Pancreas (tissue), 10 donors: Measurements from ENCODE around the gene GPSM1. TPM values are rescaled to one million over a fixed set of nuclear protein-coding genes. Genes with fewer than 3 reads are reported as not detected.

Source experiments
- ATAC-seq, 4 donors: fragments of 200-7000 bp; cut with Tn5 transposase; one replicate each; pipeline versions ENCODE4 v1.8.0 to v1.9.1; 2020; ENCODE audit warnings: mild to moderate bottlenecking in 4 of 4, moderate library complexity in 4 of 4
- DNase-seq, 6 donors: peaks; one replicate each; pipeline ENCODE4 v3.0.0-alpha.2; 2020
- FAIRE-seq: peaks from 2 replicates; lab custom pipeline; 2012; peaks lifted over from hg19 to GRCh38; lab: Jason Lieb, UNC
- H3K27ac ChIP-seq, 4 donors: fragments of 200-600 bp; sonication (generic); 1 replicate in 3 of 4; 2 replicates in 1 of 4; pipeline versions ENCODE4 v1.5.0 to v1.8.0; 2020
- H3K27me3 ChIP-seq, 4 donors: fragments of 200-600 bp; one replicate each; pipeline ENCODE4 v1.8.0; 2021
- H3K36me3 ChIP-seq, 3 donors: fragments of 200-600 bp; sonication (generic) in 1 of 3; one replicate each; pipeline versions ENCODE4 v1.5.0 to v1.8.0; 2020 to 2021
- H3K4me1 ChIP-seq, 3 donors: fragments of 200-600 bp; one replicate each; pipeline ENCODE4 v1.8.0; 2021
- H3K4me3 ChIP-seq, 4 donors: fragments of 200-600 bp; sonication (generic) in 2 of 4; one replicate each; pipeline versions ENCODE4 v1.5.0 to v1.8.0; 2020 to 2021
- H3K9me3 ChIP-seq, 4 donors: fragments of 200-600 bp; one replicate each; pipeline ENCODE4 v1.8.0; 2021
- CTCF ChIP-seq, 4 donors: fragments of 200-600 bp; sonication (generic) in 3 of 4; IDR thresholded peaks; one replicate each; pipeline versions ENCODE4 v1.5.0 to v1.8.0; 2021; ENCODE audit warnings: antibody characterized with exemption in 4 of 4
- WGBS, 2 donors: extraction: QIAGEN DNeasy Blood & Tissue Kit; methylation state at CpG; one replicate each; pipeline ENCODE4 v1.1.7; 2013; 5-methylcytosine and 5-hydroxymethylcytosine counted together
- intact Hi-C, 3 donors: fragments of 100-400 bp; cut with DNase I; formaldehyde crosslinking; loops; one replicate each; pipeline versions ENCODE4 v1.11.1 to v1.14.2; 2022
- polyA plus RNA-seq, 2 donors: library from polyadenylated mRNA; stranded (reverse); fragments of 200-250 nt; gene quantifications; one replicate each; pipeline ENCODE4 v1.2.3, GENCODE V29; 2013
- total RNA-seq, 6 donors: library from RNA; stranded (reverse); fragmentation: NEBNext Ultra II Directional in 4 of 6; extraction: Animal tissue kit (Norgen Biotek cat#: 25700) in 4 of 6; gene quantifications; one replicate each; pipeline versions ENCODE4 v1.2.1 to v1.2.4, GENCODE V29; 2021 to 2023
- donor health status: healthy with polysubstance abuse.
- donor health status: DM: no; HTN: no; CAD: no; lungs with moderate emphysema.
- donor health status: DM: no; HTN: no; CAD: no.
- donor health status: control.
- donor health status: control.
- donor health status: Bipolar disorder and iron deficiency.
- donor health status: DM: yes; HTN: yes; CAD: no.
- donor health status: DM: no; HTN: no; CAD: no.
- donor health status: DM: no; HTN: no; CAD: no.
- donor health status: DM: yes; HTN: yes; CAD: no.

The GPSM1 gene
- total and polyA plus RNA-seq, 8 donors = 6.8 to 54.4 (median 12.6) TPM

GRCh38 chr9:136358888-136359287, 31.5 kb downstream of the GPSM1 start:
- 78 to 83% methylated on average over 2 of the region's 2 CpGs for WGBS, 2 donors
- DNase-seq (no peak), FAIRE-seq (no peak), ATAC-seq (no peak)
- intact Hi-C loops = no loop called here
- Histone ChIP-seq H3K27ac (no peak overlapping the region), H3K9me3 (no peaks in the 10 kb centered on the region), H3K4me3 (no peak overlapping the region), H3K4me1 (peaks cover 0 to 6% (median 5%) of the 10 kb centered on the region in 3 donors), H3K27me3 (no peaks in the 10 kb centered on the region), H3K36me3 (no peaks in the 10 kb centered on the region)
- no peak for TF ChIP-seq CTCF (IDR thresholded peaks at IDR 0.05)

- Histone ChIP-seq H3K36me3 (no peaks in the 10 kb centered on the region), H3K27me3 (no peaks in the 10 kb centered on the region), H3K4me3 (no peak overlapping the region), H3K27ac (no peak overlapping the region), H3K9me3 (no peaks in the 10 kb centered on the region), H3K4me1 (peaks cover 0 to 6% (median 5%) of the 10 kb centered on the region in 3 donors)
- WGBS, 2 donors = 85 to 88% methylated on average over 33 to 38 of the region's 38 CpGs
- no peak for ATAC-seq
- intact Hi-C loops = no loop called here
- DNase-seq = no peak
- FAIRE-seq = no peak
- no peak for TF ChIP-seq CTCF (IDR thresholded peaks at IDR 0.05)
Observed at GRCh38 chr9:136359774-136360718, 32.7 kb downstream of the GPSM1 start.

GRCh38 chr9:136361047-136361753, 33.9 kb downstream of the GPSM1 start:
- no peaks in the 10 kb centered on the region for H3K9me3 ChIP-seq
- ATAC-seq = no peak
- no peak for FAIRE-seq
- no peaks in the 10 kb centered on the region for H3K27me3 ChIP-seq
- no peak for TF ChIP-seq CTCF (IDR thresholded peaks at IDR 0.05)
- no peak overlapping the region for H3K27ac ChIP-seq
- H3K36me3 ChIP-seq = no peaks in the 10 kb centered on the region
- H3K4me1 ChIP-seq = peaks cover 0 to 6% (median 5%) of the 10 kb centered on the region in 3 donors
- intact Hi-C loops = no loop called here
- DNase-seq = no peak
- 85 to 89% methylated on average over 34 to 43 of the region's 43 CpGs for WGBS, 2 donors
- no peak overlapping the region for H3K4me3 ChIP-seq

- Histone ChIP-seq H3K4me3 (no peak overlapping the region), H3K4me1 (peaks cover 0 to 6% (median 5%) of the 10 kb centered on the region in 3 donors), H3K9me3 (no peaks in the 10 kb centered on the region), H3K27ac (no peak overlapping the region), H3K36me3 (no peaks in the 10 kb centered on the region), H3K27me3 (no peaks in the 10 kb centered on the region)
- FAIRE-seq (no peak), DNase-seq (no peak), ATAC-seq (no peak)
- TF ChIP-seq CTCF (IDR thresholded peaks at IDR 0.05) = no peak
- intact Hi-C loops = no loop called here
- WGBS, 2 donors = 81 to 83% methylated on average over 26 of the region's 26 CpGs
Observed at GRCh38 chr9:136361754-136362449, 34.6 kb downstream of the GPSM1 start.
